Activated naive CD8-positive, alpha-beta T cell treated with anti-CD3 and anti-CD28 coated beads, Interleukin-2, amount 50 U/mL, for 24 hours (primary cell): ENCODE results near the gene DYRK1A.
"Not testable (repeated sequence)": the region's sequence is repeated elsewhere in the genome, so short reads cannot be mapped to it uniquely, and the experiment has no call there.

Experiments
- ATAC-seq: fragments of 150-1000 bp; cut with Tn5 transposase; one replicate; pipeline ENCODE4 v1.10.0; 2021
- DNase-seq: peaks from one replicate; pipeline ENCODE4 v3.0.0; 2021
- H3K27ac Mint-ChIP-seq: one replicate; pipeline ENCODE4 v1.8.0; 2021; ENCODE audit warnings: mild to moderate bottlenecking, mixed read lengths
- H3K27me3 Mint-ChIP-seq: one replicate; pipeline ENCODE4 v1.8.0; 2021; ENCODE audit warnings: mixed read lengths
- H3K36me3 Mint-ChIP-seq: one replicate; pipeline ENCODE4 v1.8.0; 2021; ENCODE audit warnings: low read depth, mixed read lengths
- H3K4me1 Mint-ChIP-seq: one replicate; pipeline ENCODE4 v1.8.0; 2021; ENCODE audit warnings: mixed read lengths
- H3K4me3 Mint-ChIP-seq: one replicate; pipeline ENCODE4 v1.8.0; 2021; ENCODE audit warnings: mild to moderate bottlenecking, moderate library complexity, mixed read lengths
- H3K9me3 Mint-ChIP-seq: one replicate; pipeline ENCODE4 v1.8.0; 2021; ENCODE audit warnings: mixed read lengths

Gene DYRK1A

GRCh38 chr21:37531431-37531932, 164.9 kb downstream of the DYRK1A start:
- H3K27me3 Mint-ChIP-seq = peaks cover 39% of the 10 kb centered on the region
- H3K27ac Mint-ChIP-seq = no peak overlapping the region
- no peak overlapping the region for H3K4me3 Mint-ChIP-seq
- peaks cover 5% of the 10 kb centered on the region for H3K4me1 Mint-ChIP-seq
- no peaks in the 10 kb centered on the region for H3K9me3 Mint-ChIP-seq
- no peaks in the 10 kb centered on the region for H3K36me3 Mint-ChIP-seq
- DNase-seq (no peak), ATAC-seq (no peak)

- Mint-ChIP-seq H3K27me3 (peaks cover 45% of the 10 kb centered on the region), H3K4me3 (no peak overlapping the region), H3K9me3 (no peaks in the 10 kb centered on the region), H3K36me3 (no peaks in the 10 kb centered on the region), H3K4me1 (peaks cover 5% of the 10 kb centered on the region), H3K27ac (no peak overlapping the region)
- peak; percentile 41 for DNase-seq
- ATAC-seq = peak; percentile 90
Measured at GRCh38 chr21:37532868-37533780, 166.6 kb downstream of the DYRK1A start.

GRCh38 chr21:37534431-37534830, 167.9 kb downstream of the DYRK1A start:
- DNase-seq = no peak
- no peaks in the 10 kb centered on the region for H3K9me3 Mint-ChIP-seq
- no peak for ATAC-seq
- no peaks in the 10 kb centered on the region for H3K36me3 Mint-ChIP-seq
- H3K27me3 Mint-ChIP-seq = peaks cover 48% of the 10 kb centered on the region
- no peak overlapping the region for H3K4me3 Mint-ChIP-seq
- H3K4me1 Mint-ChIP-seq = peaks cover 5% of the 10 kb centered on the region
- no peak overlapping the region for H3K27ac Mint-ChIP-seq

GRCh38 chr21:37535130-37535529, 168.6 kb downstream of the DYRK1A start:
- no peak overlapping the region for H3K4me3 Mint-ChIP-seq
- ATAC-seq (no peak), DNase-seq (no peak)
- peaks cover 5% of the 10 kb centered on the region for H3K4me1 Mint-ChIP-seq
- H3K36me3 Mint-ChIP-seq = no peaks in the 10 kb centered on the region
- no peak overlapping the region for H3K27ac Mint-ChIP-seq
- H3K27me3 Mint-ChIP-seq = peaks cover 44% of the 10 kb centered on the region
- H3K9me3 Mint-ChIP-seq = no peaks in the 10 kb centered on the region

- peaks cover 41% of the 10 kb centered on the region for H3K27me3 Mint-ChIP-seq
- DNase-seq = no peak
- no peak overlapping the region for H3K4me3 Mint-ChIP-seq
- no peaks in the 10 kb centered on the region for H3K9me3 Mint-ChIP-seq
- H3K4me1 Mint-ChIP-seq = peaks cover 5% of the 10 kb centered on the region
- no peak overlapping the region for H3K27ac Mint-ChIP-seq
- ATAC-seq = no peak
- H3K36me3 Mint-ChIP-seq = no peaks in the 10 kb centered on the region
Measured at GRCh38 chr21:37535672-37536071, 169.1 kb downstream of the DYRK1A start.

- H3K27ac Mint-ChIP-seq = no peak overlapping the region
- no peak overlapping the region for H3K4me3 Mint-ChIP-seq
- peaks cover 8% of the 10 kb centered on the region for H3K9me3 Mint-ChIP-seq
- ATAC-seq = no peak
- no peak for DNase-seq
- peaks cover 5% of the 10 kb centered on the region for H3K4me1 Mint-ChIP-seq
- H3K27me3 Mint-ChIP-seq = peaks cover 40% of the 10 kb centered on the region
- no peaks in the 10 kb centered on the region for H3K36me3 Mint-ChIP-seq
Measured at GRCh38 chr21:37536616-37537278, 170.2 kb downstream of the DYRK1A start.

- DNase-seq (no peak), ATAC-seq (no peak)
- no peak overlapping the region for H3K27ac Mint-ChIP-seq
- peaks cover 2% of the 10 kb centered on the region for H3K36me3 Mint-ChIP-seq
- H3K4me1 Mint-ChIP-seq = peaks cover 5% of the 10 kb centered on the region
- peaks cover 38% of the 10 kb centered on the region for H3K27me3 Mint-ChIP-seq
- peaks cover 11% of the 10 kb centered on the region for H3K9me3 Mint-ChIP-seq
- no peak overlapping the region for H3K4me3 Mint-ChIP-seq
Measured at GRCh38 chr21:37537391-37537996, 170.9 kb downstream of the DYRK1A start.

GRCh38 chr21:37538971-37539590, 172.5 kb downstream of the DYRK1A start:
- H3K4me1 Mint-ChIP-seq = peaks cover under 1% of the 10 kb centered on the region
- H3K27ac Mint-ChIP-seq = no peak overlapping the region
- peaks cover 18% of the 10 kb centered on the region for H3K9me3 Mint-ChIP-seq
- H3K36me3 Mint-ChIP-seq = peaks cover 2% of the 10 kb centered on the region
- DNase-seq = no peak
- H3K27me3 Mint-ChIP-seq = peaks cover 27% of the 10 kb centered on the region
- no peak overlapping the region for H3K4me3 Mint-ChIP-seq
- ATAC-seq = no peak

- not testable (repeated sequence) for DNase-seq, H3K36me3 Mint-ChIP-seq, H3K4me3 Mint-ChIP-seq, H3K4me1 Mint-ChIP-seq, ATAC-seq, H3K27ac Mint-ChIP-seq
- Mint-ChIP-seq H3K27me3 (peaks cover 24% of the 10 kb centered on the region), H3K9me3 (peaks cover 18% of the 10 kb centered on the region)
Measured at GRCh38 chr21:37541128-37541527, 174.6 kb downstream of the DYRK1A start.

GRCh38 chr21:37542512-37542911, 175.9 kb downstream of the DYRK1A start:
- H3K4me1 Mint-ChIP-seq = peaks cover 11% of the 10 kb centered on the region
- H3K4me3 Mint-ChIP-seq = no peak overlapping the region
- DNase-seq (no peak), ATAC-seq (no peak)
- H3K27me3 Mint-ChIP-seq = peaks cover 27% of the 10 kb centered on the region
- H3K36me3 Mint-ChIP-seq = peaks cover 2% of the 10 kb centered on the region
- peaks cover 18% of the 10 kb centered on the region for H3K9me3 Mint-ChIP-seq
- H3K27ac Mint-ChIP-seq = no peak overlapping the region

- no peak for ATAC-seq
- H3K27ac Mint-ChIP-seq = no peak overlapping the region
- peaks cover 2% of the 10 kb centered on the region for H3K36me3 Mint-ChIP-seq
- H3K4me1 Mint-ChIP-seq = peaks cover 19% of the 10 kb centered on the region
- H3K4me3 Mint-ChIP-seq = no peak overlapping the region
- no peak for DNase-seq
- peaks cover 32% of the 10 kb centered on the region for H3K27me3 Mint-ChIP-seq
- peaks cover 19% of the 10 kb centered on the region for H3K9me3 Mint-ChIP-seq
Measured at GRCh38 chr21:37546299-37546908, 179.8 kb downstream of the DYRK1A start.

GRCh38 chr21:37546949-37547614, 180.5 kb downstream of the DYRK1A start:
- no peak for ATAC-seq
- Mint-ChIP-seq H3K9me3 (peaks cover 16% of the 10 kb centered on the region), H3K4me1 (peaks cover 19% of the 10 kb centered on the region), H3K27ac (peak overlapping the region; percentile 39), H3K4me3 (peak overlapping the region; percentile 1), H3K36me3 (peaks cover 2% of the 10 kb centered on the region), H3K27me3 (peaks cover 29% of the 10 kb centered on the region)
- no peak for DNase-seq

GRCh38 chr21:37547615-37548200, 181.1 kb downstream of the DYRK1A start:
- DNase-seq (no peak), ATAC-seq (no peak)
- H3K27me3 Mint-ChIP-seq = peaks cover 28% of the 10 kb centered on the region
- no peak overlapping the region for H3K27ac Mint-ChIP-seq
- no peak overlapping the region for H3K4me3 Mint-ChIP-seq
- peaks cover 19% of the 10 kb centered on the region for H3K4me1 Mint-ChIP-seq
- peaks cover 10% of the 10 kb centered on the region for H3K9me3 Mint-ChIP-seq
- no peaks in the 10 kb centered on the region for H3K36me3 Mint-ChIP-seq
